Esophagus squamous epithelium (tissue), 5 donors: ENCODE measurements around the gene SELENOM. TPM values are rescaled to one million over a fixed set of nuclear protein-coding genes. Genes with fewer than 3 reads are reported as not detected.

Source experiments
- DNase-seq: peaks from one replicate; lab custom pipeline; 2025; lab: John Stamatoyannopoulos, UW
- H3K27ac ChIP-seq, 4 donors: fragments of 200-600 bp; sonication (generic); one replicate each; pipeline ENCODE4 v1.5.1; 2016 to 2019; ENCODE audit warnings: mild to moderate bottlenecking in 1 of 4
- H3K27me3 ChIP-seq, 4 donors: fragments of 200-600 bp; sonication (generic); 1 replicate in 3 of 4; 2 replicates in 1 of 4; pipeline versions ENCODE4 v1.5.1 to v1.6.0; 2017 to 2021; ENCODE audit warnings: antibody characterized with exemption in 1 of 4
- H3K36me3 ChIP-seq, 3 donors: fragments of 200-600 bp; sonication (generic); one replicate each; pipeline ENCODE4 v1.5.1; 2016 to 2019
- H3K4me1 ChIP-seq, 3 donors: fragments of 200-600 bp; sonication (generic); one replicate each; pipeline ENCODE4 v1.5.1; 2017 to 2019
- H3K4me3 ChIP-seq, 4 donors: fragments of 200-600 bp; sonication (generic); 1 replicate in 3 of 4; 2 replicates in 1 of 4; pipeline ENCODE4 v1.5.1; 2016 to 2019; ENCODE audit warnings: mild to moderate bottlenecking in 2 of 4, moderate library complexity in 1 of 4
- H3K9me3 ChIP-seq, 3 donors: fragments of 200-600 bp; sonication (generic); one replicate each; pipeline ENCODE4 v1.5.1; 2016 to 2019
- CTCF ChIP-seq, 6 experiments: fragments of 450-650 bp in 4 of 6; fragments of 200-600 bp in 2 of 6; sonication (generic) in 2 of 6; IDR thresholded peaks; one replicate each; pipeline ENCODE4 v1.5.1; 2016 to 2019; ENCODE audit warnings: antibody characterized with exemption in 6 of 6, mild to moderate bottlenecking in 4 of 6, moderate library complexity in 4 of 6
- POLR2A ChIP-seq, 4 donors: fragments of 450-650 bp; IDR thresholded peaks; one replicate each; pipeline ENCODE4 v1.6.1; 2017; ENCODE audit warnings: antibody characterized with exemption in 4 of 4, mild to moderate bottlenecking in 4 of 4, moderate library complexity in 3 of 4
- WGBS, 2 donors: methylation state at CpG; one replicate each; pipeline ENCODE4 v1.1.5; 2018; 5-methylcytosine and 5-hydroxymethylcytosine counted together
- intact Hi-C: fragments of 100-400 bp; cut with DNase I; formaldehyde crosslinking; loops from one replicate; pipeline ENCODE4 v1.15.0; 2022
- total RNA-seq, 4 donors: library from RNA; depleted of rRNA; stranded (reverse); fragments of >200 nt; gene quantifications; one replicate each; pipeline ENCODE4 v1.1.0, GENCODE V29; 2016
- donor health status: DM: yes; HTN: yes; CAD: no.

Gene SELENOM
- total RNA-seq, 4 donors from 2014 or later, result 13.3 to 291 (median 67.6) TPM

GRCh38 chr22:31139066-31139465 is 31.7 kb upstream of the SELENOM start:
- H3K9me3 ChIP-seq, result no peaks in the 10 kb centered on the region
- no peak for DNase-seq
- intact Hi-C loops, result no loop called here
- peaks cover 0 to 14% (median 0%) of the 10 kb centered on the region in 4 donors for H3K27me3 ChIP-seq
- H3K4me3 ChIP-seq, result peak overlapping the region in 1 of 4 donors; percentile 31
- H3K27ac ChIP-seq, result no peak overlapping the region
- peaks cover 0 to 13% (median 0%) of the 10 kb centered on the region in 3 donors for H3K36me3 ChIP-seq
- 63 to 65% methylated on average over 3 of the region's 3 CpGs for WGBS, 2 donors
- peaks cover 23 to 52% (median 23%) of the 10 kb centered on the region in 3 donors for H3K4me1 ChIP-seq
- TF ChIP-seq POLR2A (IDR thresholded peaks at IDR 0.05) (no peak), CTCF (IDR thresholded peaks at IDR 0.05) (peak in 1 of 6 experiments; percentile 12)

GRCh38 chr22:31138126-31138525 is 30.8 kb upstream of the SELENOM start:
- no peak overlapping the region for H3K4me3 ChIP-seq
- peaks cover 21 to 45% (median 23%) of the 10 kb centered on the region in 3 donors for H3K4me1 ChIP-seq
- no peak for DNase-seq
- H3K27ac ChIP-seq, result no peak overlapping the region
- intact Hi-C loops, result no loop called here
- TF ChIP-seq POLR2A (IDR thresholded peaks at IDR 0.05), result no peak
- H3K27me3 ChIP-seq, result peaks cover 0 to 14% (median 0%) of the 10 kb centered on the region in 4 donors
- peaks cover 0 to 18% (median 0%) of the 10 kb centered on the region in 3 donors for H3K36me3 ChIP-seq
- 37 to 40% methylated on average over 1 to 5 of the region's 10 CpGs for WGBS, 2 donors
- H3K9me3 ChIP-seq, result no peaks in the 10 kb centered on the region

- TF ChIP-seq POLR2A (IDR thresholded peaks at IDR 0.05) (no peak), CTCF (IDR thresholded peaks at IDR 0.05) (no peak)
- H3K4me3 ChIP-seq, result no peak overlapping the region
- WGBS, 2 donors, result 92% methylated on average over 4 of the region's 10 CpGs; no CpG with 5 or more reads in 1 of the 2 donors
- H3K4me1 ChIP-seq, result peaks cover 17 to 44% (median 19%) of the 10 kb centered on the region in 3 donors
- intact Hi-C loops, result no loop called here
- no peaks in the 10 kb centered on the region for H3K9me3 ChIP-seq
- DNase-seq, result no peak
- peaks cover 0 to 18% (median 0%) of the 10 kb centered on the region in 3 donors for H3K36me3 ChIP-seq
- no peak overlapping the region for H3K27ac ChIP-seq
- peaks cover 0 to 14% (median 0%) of the 10 kb centered on the region in 4 donors for H3K27me3 ChIP-seq
Observed at GRCh38 chr22:31137721-31138120, 30.4 kb upstream of the SELENOM start.

GRCh38 chr22:31136711-31137110 is 29.3 kb upstream of the SELENOM start:
- H3K9me3 ChIP-seq, result no peaks in the 10 kb centered on the region
- 94% methylated on average over 6 of the region's 16 CpGs; no CpG with 5 or more reads in 1 of the 2 donors for WGBS, 2 donors
- peaks cover 0 to 18% (median 0%) of the 10 kb centered on the region in 3 donors for H3K36me3 ChIP-seq
- H3K27ac ChIP-seq, result no peak overlapping the region
- TF ChIP-seq POLR2A (IDR thresholded peaks at IDR 0.05), result no peak
- no peak for TF ChIP-seq CTCF (IDR thresholded peaks at IDR 0.05)
- peaks cover 9 to 44% (median 18%) of the 10 kb centered on the region in 3 donors for H3K4me1 ChIP-seq
- intact Hi-C loops, result no loop called here
- no peak overlapping the region for H3K4me3 ChIP-seq
- no peak for DNase-seq
- peaks cover 0 to 14% (median 0%) of the 10 kb centered on the region in 4 donors for H3K27me3 ChIP-seq

GRCh38 chr22:31136155-31136554 is 28.8 kb upstream of the SELENOM start:
- intact Hi-C loops, result no loop called here
- no peak for DNase-seq

More at GRCh38 chr22:31136155-31136554, 28.8 kb upstream of the SELENOM start:
- no peaks in the 10 kb centered on the region for H3K9me3 ChIP-seq
- TF ChIP-seq POLR2A (IDR thresholded peaks at IDR 0.05) (no peak), CTCF (IDR thresholded peaks at IDR 0.05) (no peak)
- H3K27me3 ChIP-seq, result peaks cover 0 to 14% (median 0%) of the 10 kb centered on the region in 4 donors
- peaks cover 0 to 18% (median 0%) of the 10 kb centered on the region in 3 donors for H3K36me3 ChIP-seq
- H3K4me1 ChIP-seq, result peaks cover 4 to 44% (median 14%) of the 10 kb centered on the region in 3 donors
- no peak overlapping the region for H3K27ac ChIP-seq
- H3K4me3 ChIP-seq, result no peak overlapping the region
- WGBS, 2 donors, result 85 to 87% methylated on average over 9 of the region's 9 CpGs
